IMR-90 (cell line): ENCODE measurements around the gene ADM. TPM values are rescaled to one million over a fixed set of nuclear protein-coding genes. Genes with fewer than 3 reads are reported as not detected.
A peak's percentile ranks its signal among the peaks of the same experiment; 100 is the strongest.

Source experiments
- ATAC-seq: fragments of 200-7000 bp; cut with Tn5 transposase; 2 replicates; pipeline ENCODE4 v1.9.1; 2020; ENCODE audit warnings: low read depth, mild to moderate bottlenecking, moderate library complexity
- BruUV-seq: library from RNA; stranded (reverse); fragments of 400-500 nt; replicated peaks from 2 replicates; lab custom pipeline; 2021; lab: Mats Ljungman, UMichigan
- CTCF ChIA-PET: fragments of 300-600 bp; formaldehyde crosslinking; extraction: SDS; loops from one replicate; lab custom pipeline; 2021; ENCODE audit warnings: antibody characterized with exemption; lab: Yijun Ruan, JAX
- POLR2A ChIA-PET: fragments of 300-600 bp; sonication (Branson Sonifier 250); formaldehyde crosslinking; loops from one replicate; lab custom pipeline; 2022; ENCODE audit warnings: antibody characterized with exemption; ENCODE audit not compliant: unreplicated experiment; lab: Charles Lee
- DNase-seq: peaks from one replicate; pipeline ENCODE4 v3.0.0; 2013
- H2AFZ ChIP-seq: replicated peaks from 2 replicates; pipeline ENCODE3; 2013; ENCODE audit warnings: low read length, mild to moderate bottlenecking; ENCODE audit not compliant: poor library complexity
- H2AK5ac ChIP-seq: 2 replicates; pipeline ENCODE4 v1.6.1; 2013; ENCODE audit warnings: low read depth, low read length, inconsistent platforms
- H2AK9ac ChIP-seq: replicated peaks from 2 replicates; pipeline ENCODE3; 2013; ENCODE audit warnings: mild to moderate bottlenecking, low read depth, low read length, moderate library complexity; ENCODE audit not compliant: poor library complexity
- H2BK120ac ChIP-seq: 2 replicates; pipeline ENCODE4 v1.6.1; 2013; ENCODE audit warnings: low read depth, low read length, inconsistent platforms
- H2BK15ac ChIP-seq: 3 replicates; pipeline ENCODE4 v1.6.1; 2013; ENCODE audit warnings: low read depth, low read length, inconsistent platforms
- H2BK20ac ChIP-seq: 2 replicates; pipeline ENCODE4 v1.6.1; 2013; ENCODE audit warnings: low read depth, mild to moderate bottlenecking, inconsistent platforms, low read length, moderate library complexity
- H2BK5ac ChIP-seq: 2 replicates; pipeline ENCODE4 v1.6.1; 2013; ENCODE audit warnings: mild to moderate bottlenecking, low read depth, low read length, inconsistent platforms; ENCODE audit not compliant: poor library complexity, severe bottlenecking
- H3K14ac ChIP-seq: replicated peaks from 2 replicates; pipeline ENCODE4 v1.6.1; 2013; ENCODE audit warnings: low read depth, low read length, inconsistent platforms
- H3K18ac ChIP-seq: 2 replicates; pipeline ENCODE4 v1.6.1; 2013; ENCODE audit warnings: low read depth, low read length, control low read depth
- H3K23ac ChIP-seq: 2 replicates; pipeline ENCODE4 v1.6.1; 2013; ENCODE audit warnings: low read depth, low read length, inconsistent platforms
- H3K27ac ChIP-seq: 2 replicates; pipeline ENCODE4 v1.5.1; 2013; ENCODE audit warnings: mild to moderate bottlenecking, control low read depth, low read length; ENCODE audit not compliant: insufficient read depth
- H3K27me3 ChIP-seq: 2 replicates; pipeline ENCODE4 v1.6.1; 2013; ENCODE audit warnings: low read length; ENCODE audit not compliant: control insufficient read depth, insufficient read depth
- H3K36me3 ChIP-seq: 2 replicates; pipeline ENCODE4 v1.6.1; 2013; ENCODE audit warnings: low read length, mixed read lengths; ENCODE audit not compliant: control insufficient read depth, insufficient read depth
- H3K4ac ChIP-seq: 2 replicates; pipeline ENCODE4 v1.6.1; 2013; ENCODE audit warnings: low read depth, low read length, inconsistent platforms
- H3K4me1 ChIP-seq: 2 replicates; pipeline ENCODE4 v1.6.1; 2013; ENCODE audit warnings: low read length, mixed read lengths; ENCODE audit not compliant: control insufficient read depth, insufficient read depth
- H3K4me2 ChIP-seq: 2 replicates; pipeline ENCODE4 v1.6.1; 2013; ENCODE audit warnings: low read depth, mild to moderate bottlenecking, control low read depth, low read length, moderate library complexity
- H3K4me3 ChIP-seq: 2 replicates; pipeline ENCODE4 v1.5.1; 2013; ENCODE audit warnings: low read depth, mild to moderate bottlenecking, control low read depth, low read length, moderate library complexity; ENCODE audit not compliant: insufficient read depth
- H3K56ac ChIP-seq: 2 replicates; pipeline ENCODE4 v1.6.1; 2013; ENCODE audit warnings: low read length, inconsistent platforms; ENCODE audit not compliant: insufficient read depth; ENCODE audit errors: extremely low read depth
- H3K79me1 ChIP-seq, 2 experiments: 2 replicates each; pipeline ENCODE4 v1.6.1; 2013; ENCODE audit warnings: low read length in 2 of 2, inconsistent platforms in 1 of 2, low read depth in 1 of 2
- H3K9ac ChIP-seq: 2 replicates; pipeline ENCODE4 v1.6.1; 2013; ENCODE audit warnings: low read depth, low read length, control low read depth
- H3K9me1 ChIP-seq: 2 replicates; pipeline ENCODE4 v1.6.1; 2013; ENCODE audit warnings: low read length, inconsistent platforms; ENCODE audit not compliant: insufficient read depth
- H3K9me3 ChIP-seq: 2 replicates; pipeline ENCODE4 v1.6.1; 2013; ENCODE audit warnings: low read length; ENCODE audit not compliant: control insufficient read depth, insufficient read depth
- H4K20me1 ChIP-seq: 2 replicates; pipeline ENCODE4 v1.6.1; 2013; ENCODE audit warnings: low read length, inconsistent platforms; ENCODE audit not compliant: insufficient read depth
- H4K5ac ChIP-seq: 2 replicates; pipeline ENCODE4 v1.6.1; 2013; ENCODE audit warnings: mild to moderate bottlenecking, low read depth, low read length, control low read depth
- H4K8ac ChIP-seq, 2 experiments: 2 replicates each; pipeline ENCODE4 v1.6.1; 2013; ENCODE audit warnings: low read depth in 2 of 2, low read length in 2 of 2, control low read depth in 1 of 2, inconsistent platforms in 1 of 2
- H4K91ac ChIP-seq: 2 replicates; pipeline ENCODE4 v1.6.1; 2013; ENCODE audit warnings: low read depth, low read length, inconsistent platforms; ENCODE audit not compliant: insufficient read depth
- CTCF ChIP-seq: conservative IDR thresholded peaks from 2 replicates; pipeline ENCODE4 v1.5.1; 2012; ENCODE audit warnings: mild to moderate bottlenecking, low read depth, low read length, improper control_type of control experiment
- MAFK ChIP-seq: IDR thresholded peaks from 2 replicates; pipeline ENCODE4 v1.6.1; 2012; ENCODE audit warnings: low read depth, low read length, improper control_type of control experiment
- WGBS, 2 experiments: methylation state at CpG; one replicate each; pipeline versions ENCODE4 v1.1.5 to v1.1.7; 2013; ENCODE audit warnings: missing lambda C conversion rate in 2 of 2; ENCODE audit not compliant: insufficient read length in 1 of 2; ENCODE audit errors: extremely low coverage in 2 of 2; 5-methylcytosine and 5-hydroxymethylcytosine counted together
- dilution Hi-C: fragments of 300-500 bp; cut with HindIII; formaldehyde crosslinking; loops from one replicate; pipeline ENCODE4 v1.14.3; 2018; ENCODE audit warnings: low sequenced_read_pairs; ENCODE audit not compliant: unreplicated experiment
- in situ Hi-C: fragments of 300-500 bp; cut with MboI; formaldehyde crosslinking; loops from 3 replicates; pipeline ENCODE4 v1.14.3; 2019; ENCODE audit warnings: low sequenced_read_pairs, inconsistent platforms, mixed read lengths
- intact Hi-C: fragments of 100-400 bp; cut with micrococcal nuclease; formaldehyde crosslinking; loops from 2 replicates; pipeline ENCODE4 v1.10.0; 2022
- polyA plus RNA-seq, 3 experiments: library from polyadenylated mRNA; depleted of rRNA; stranded (reverse); fragments of >200 nt; gene quantifications; 2 replicates each; pipeline ENCODE4 v1.2.3, GENCODE V29; 2012; ENCODE audit warnings: low replicate concordance in 1 of 3
- total RNA-seq: library from RNA; depleted of rRNA; stranded (reverse); fragments of >200 nt; gene quantifications from 2 replicates; pipeline ENCODE4 v1.2.3, GENCODE V29; 2012

Gene ADM
- total and polyA plus RNA-seq, 2 of the 4 experiments (the other 2 are of a cell fraction), result 357 to 559 TPM

- dilution Hi-C loops, result no loop called here
- Histone ChIP-seq H3K4me3 (no peak overlapping the region), H3K18ac (peak overlapping the region; percentile 95), H4K8ac (peak overlapping the region; percentile 5 to 66; a peak in 3 of 4 replicates), H4K20me1 (no peaks in the 10 kb centered on the region), H4K91ac (peak overlapping the region; percentile 22; the same call in 1 of the 2 replicates), H2BK5ac (peak overlapping the region; percentile 53), H3K9me1 (peaks cover 34% of the 10 kb centered on the region), H3K56ac (0 out of 2 replicates have a peak overlapping the region, but pooled peaks have one; percentile 1), H2BK20ac (peak overlapping the region; percentile 79), H4K5ac (peak overlapping the region; percentile 33), H3K4ac (peak overlapping the region; percentile 4), H2AFZ (no peak overlapping the region), H3K9me3 (no peaks in the 10 kb centered on the region), H3K4me1 (peaks cover 43% of the 10 kb centered on the region), H3K23ac (peak overlapping the region; percentile 20), H2AK5ac (peak overlapping the region; percentile 52), H3K79me1 (peaks cover 0 to 8% of the 10 kb centered on the region in 2 experiments; a peak in 2 of 4 replicates), H2BK120ac (peak overlapping the region; percentile 64), H3K27me3 (no peaks in the 10 kb centered on the region), H3K9ac (no peak overlapping the region), H3K27ac (peak overlapping the region; percentile 8; the same call in 1 of the 2 replicates), H3K4me2 (peak overlapping the region; percentile 39; the same call in 1 of the 2 replicates), H3K36me3 (no peaks in the 10 kb centered on the region), H3K14ac (peak overlapping the region; percentile 69), H2BK15ac (peak overlapping the region; percentile 46), H2AK9ac (no peak overlapping the region)
- intact Hi-C loops, result loop anchor here (5.0 to 10.0 kb wide), 2 partner anchors 39 to 196 kb away; no protein-coding TSS in a partner anchor
- no TSS peak for BruUV-seq
- ChIA-PET POLR2A (no interaction called here), CTCF (interaction anchor here (0.6 to 1.8 kb wide), 3 partner anchors 38 to 77 kb away, joined by 3 to 7 read pairs (median 3); no protein-coding TSS in a partner anchor)
- peak; percentile 46 for DNase-seq
- WGBS, 2 experiments, result 100% methylated on average over 1 of the region's 3 CpGs; no CpG with 5 or more reads in 1 of the 2 experiments
- in situ Hi-C loops, result no loop called here
- no peak for ATAC-seq
- peak; percentile 80 for TF ChIP-seq MAFK
- no peak for TF ChIP-seq CTCF
Measured at GRCh38 chr11:10328314-10329098, 23.6 kb downstream of the ADM start.
